ENCODE measurements around the gene TMC8.

TMC8 gene

DNA sequence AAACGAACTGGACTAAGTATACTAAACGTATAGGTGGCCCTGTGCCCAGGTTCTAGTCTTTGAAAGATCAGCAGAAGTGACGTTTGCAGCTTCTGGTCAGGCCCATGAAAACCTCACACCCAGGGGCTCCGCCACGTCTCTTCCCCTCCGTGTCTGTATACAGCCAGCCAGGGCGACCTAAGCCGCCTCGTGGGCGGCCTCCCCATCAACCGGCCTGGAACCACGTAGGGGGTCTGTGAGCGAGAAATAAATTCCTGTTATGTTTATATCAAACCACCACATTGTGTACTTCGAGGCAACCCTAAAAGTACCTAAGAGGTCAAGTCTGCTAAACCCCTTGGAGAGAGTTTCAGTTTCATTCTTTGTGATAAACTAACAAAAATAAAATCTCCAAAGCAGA, 49.5 kb downstream of the TMC8 start:
- DNase-seq (ENCODE audit: low spot score) = no peak

DNA sequence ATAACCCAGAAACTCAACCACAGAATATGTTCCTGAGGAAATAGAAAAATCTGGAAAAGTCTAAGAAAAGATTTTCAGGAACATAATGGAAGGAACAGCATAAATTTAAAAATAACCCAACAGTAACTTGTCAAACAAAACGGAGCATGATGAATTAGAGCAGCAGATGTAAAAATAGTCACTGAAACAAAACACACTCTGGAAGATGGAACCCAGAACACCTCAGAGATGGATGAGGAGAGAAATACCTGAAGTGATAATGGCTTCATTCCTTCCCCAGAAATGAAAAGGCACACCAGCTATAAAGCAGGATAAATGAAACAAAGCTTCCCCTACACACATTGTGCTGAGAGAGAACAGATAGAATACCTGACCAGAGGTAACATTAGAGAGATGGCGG, 49.9 kb downstream of the TMC8 start:
- no peak for DNase-seq (ENCODE audit: low spot score)

DNA sequence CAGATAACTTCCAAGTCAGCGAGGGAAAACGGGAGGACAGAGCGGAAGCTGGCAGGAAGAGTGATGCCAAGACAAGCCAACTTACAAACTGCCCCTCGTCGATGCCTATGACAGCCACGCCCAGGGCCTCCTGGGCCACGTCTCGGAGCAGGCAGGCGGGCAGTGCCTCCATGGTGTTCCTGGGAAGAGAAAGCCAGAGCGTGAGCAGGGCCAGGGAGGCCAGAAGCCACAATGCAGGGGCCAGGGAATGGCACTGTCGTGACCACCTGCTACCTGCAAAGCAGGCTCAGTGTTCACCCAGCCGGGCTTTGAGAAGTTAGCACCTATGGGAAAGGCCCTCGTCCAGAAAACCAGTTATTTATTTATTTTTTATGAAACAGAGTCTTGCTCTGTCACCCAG, 51.9 kb downstream of the TMC8 start:
- DNase-seq (ENCODE audit: low spot score) = no peak

DNA sequence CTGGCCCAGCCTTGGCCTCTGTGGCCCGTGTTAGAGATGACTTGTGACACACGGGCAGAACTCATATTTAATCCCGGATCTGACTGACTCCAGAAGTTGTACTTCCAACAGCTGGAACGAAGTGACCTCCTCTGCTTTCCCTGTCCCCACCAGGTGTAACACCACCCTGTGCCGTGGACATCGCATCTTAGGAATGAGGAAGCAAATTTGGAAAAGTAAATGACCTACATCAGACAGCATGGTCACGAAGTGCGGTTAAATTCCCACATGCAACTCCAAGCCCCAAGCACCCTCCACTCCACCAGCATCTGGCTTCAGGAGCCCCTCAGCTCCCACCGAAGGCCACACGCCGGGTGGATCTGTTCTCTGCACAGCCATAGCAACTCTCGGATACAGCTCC, 53.3 kb downstream of the TMC8 start:
- DNase-seq (ENCODE audit: low spot score) = no peak

DNA sequence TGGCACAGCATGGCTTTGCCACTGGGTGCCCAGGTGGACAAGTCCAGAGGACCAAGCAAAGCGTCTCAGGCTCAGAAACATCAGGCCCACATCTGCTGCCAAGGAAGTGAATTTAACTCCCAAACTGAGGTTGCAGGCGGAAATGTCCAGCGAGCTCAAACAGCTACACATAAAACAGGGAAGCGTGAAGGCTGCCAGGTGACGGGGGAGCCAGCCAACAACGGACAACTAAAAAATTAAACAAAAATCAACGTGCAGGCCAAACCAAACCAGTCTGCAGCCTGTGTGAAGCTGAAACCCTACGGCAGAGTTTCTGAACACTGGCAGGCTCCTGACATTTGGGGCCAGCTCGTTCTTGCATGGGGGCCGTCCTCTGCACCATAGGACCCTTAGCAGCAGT, 53.8 kb downstream of the TMC8 start:
- no peak for DNase-seq (ENCODE audit: low spot score)

DNA sequence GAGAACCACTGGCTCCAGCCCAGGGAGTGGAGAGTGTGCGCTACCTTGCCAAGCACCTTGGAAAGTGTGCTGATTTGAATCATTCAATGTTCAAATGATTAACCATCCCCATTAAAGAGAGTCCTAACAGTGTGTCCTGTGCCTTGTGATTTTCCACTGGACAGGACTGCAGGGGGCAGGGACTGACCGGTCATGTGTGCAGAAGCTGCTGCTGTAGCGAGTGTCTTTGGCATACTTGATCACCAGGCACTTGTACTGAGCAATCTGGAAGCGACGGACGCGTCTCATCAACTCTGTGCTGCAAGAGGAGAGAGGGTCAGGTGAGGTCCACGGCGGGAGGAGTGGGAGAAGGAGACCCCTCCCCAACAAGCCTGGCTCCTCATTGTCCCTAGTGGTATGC, 54.3 kb downstream of the TMC8 start:
- DNase-seq (ENCODE audit: low spot score) = no peak

DNA sequence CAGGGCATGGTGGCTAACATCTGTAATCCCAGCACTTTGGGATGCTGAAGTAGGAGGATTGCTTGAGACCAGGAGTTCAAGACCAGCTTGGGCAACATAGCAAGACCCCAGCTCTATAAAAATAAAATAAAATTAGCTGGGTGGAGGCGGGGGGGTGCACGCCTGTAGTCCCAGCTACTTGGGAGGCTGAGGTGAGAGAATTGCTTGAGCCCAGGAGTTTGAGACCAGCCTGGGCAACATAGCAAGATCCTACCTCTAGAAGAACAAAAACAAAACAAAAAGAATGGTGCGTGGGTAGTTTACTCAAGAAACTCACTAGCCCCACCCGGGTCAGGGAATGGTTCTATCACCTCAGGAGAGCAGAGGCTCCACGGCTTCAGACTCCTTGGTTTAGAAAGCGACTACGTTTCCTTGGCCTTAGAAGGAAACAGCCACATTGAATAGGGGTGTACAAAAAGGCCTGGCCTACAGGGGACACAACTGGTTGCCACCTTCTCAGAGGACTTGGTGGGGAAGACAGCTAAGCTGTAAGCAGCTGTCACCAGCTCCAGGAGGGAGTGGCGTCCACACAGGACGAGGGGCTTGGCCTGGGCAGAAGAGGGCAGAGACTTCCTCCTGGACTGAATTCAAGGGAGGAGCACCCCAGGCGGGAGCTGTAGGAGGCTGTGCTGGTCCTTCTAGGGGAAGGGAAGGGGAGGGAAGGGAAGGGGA, 55.6 kb downstream of the TMC8 start:
- no peak for DNase-seq (ENCODE audit: low spot score)

DNA sequence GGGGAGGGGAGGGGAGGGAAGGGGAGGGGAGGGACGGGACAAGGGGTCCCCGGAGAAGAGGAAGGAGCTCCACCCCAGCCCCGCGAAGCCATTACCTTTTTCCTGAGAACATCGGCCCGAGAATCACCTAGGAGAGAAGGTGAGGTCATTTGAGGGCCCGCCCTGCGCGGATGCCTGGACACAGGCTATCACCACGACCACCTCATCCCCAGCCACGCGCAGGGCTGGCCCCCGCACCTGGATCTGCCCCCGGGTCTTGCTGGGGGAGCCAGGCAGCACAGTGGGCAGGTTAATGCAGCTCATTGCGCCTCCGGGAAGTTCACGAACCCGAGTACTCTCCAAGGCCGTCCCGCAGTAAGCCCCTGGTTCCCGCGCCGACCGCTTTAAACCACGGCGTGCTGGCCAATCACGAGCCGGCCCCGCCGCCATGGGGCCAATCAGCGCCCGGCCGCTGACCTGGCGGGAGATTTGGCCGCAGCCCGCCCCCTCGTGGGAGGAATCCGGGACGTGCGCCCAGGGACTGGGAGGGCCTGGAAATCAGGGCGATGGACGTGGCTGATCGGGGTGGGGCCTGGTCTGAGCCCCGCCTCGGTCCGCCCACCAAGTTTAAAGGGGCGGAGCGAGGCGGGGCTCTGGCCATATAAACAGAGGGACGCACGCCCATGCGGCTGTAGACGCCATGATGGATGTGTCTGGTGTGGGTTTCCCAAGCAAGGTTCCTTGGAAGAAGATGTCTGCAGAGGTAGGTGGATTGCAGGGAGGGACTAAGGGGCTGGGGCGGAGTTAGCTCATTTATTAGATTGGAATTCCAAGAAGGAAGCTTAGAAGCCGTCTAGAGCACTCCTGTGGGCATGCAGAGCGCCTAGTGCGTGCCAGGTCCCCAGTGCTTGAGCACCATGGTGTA, 56.4 kb downstream of the TMC8 start, which contains the start of the genes AFMID and TK1:
Gene AFMID (plus strand): TSS at position 671 of the 904 bp plus-strand sequence. CDS start 9 bp downstream, at position 680.
Gene TK1 (minus strand): TSS at position 361 of the 904 bp plus-strand sequence. CDS start 58 bp downstream, at position 303.
- peak; percentile 97 for DNase-seq (ENCODE audit: low spot score)
